Adrenal gland (tissue), 12 donors: ENCODE results near the gene CYSLTR1. TPM values are rescaled to one million over a fixed set of nuclear protein-coding genes. Genes with fewer than 3 reads are reported as not detected.
"Not testable (repeated sequence)": the region's sequence is repeated elsewhere in the genome, so short reads cannot be mapped to it uniquely, and the experiment has no call there.

ENCODE experiments used
- DNase-seq, 7 donors: peaks; one replicate each; pipeline ENCODE4 v3.0.0-alpha.2; 2019 to 2020
- H3K27ac ChIP-seq, 5 donors: fragments of 200-600 bp; sonication (generic) in 4 of 5; 1 replicate in 3 of 5; 2 replicates in 2 of 5; pipeline versions ENCODE4 v1.5.1 to v1.8.0; 2016 to 2020; ENCODE audit warnings: mild to moderate bottlenecking in 1 of 5
- H3K27me3 ChIP-seq: fragments of 200-600 bp; 2 replicates; pipeline ENCODE4 v1.8.0; 2021
- H3K36me3 ChIP-seq, 2 donors: fragments of 200-600 bp; replicated peaks in 1 of 2; 1 replicate in 1 of 2; 2 replicates in 1 of 2; pipeline versions ENCODE4 v1.5.1 to v1.8.0; 2018 to 2022
- H3K4me1 ChIP-seq, 2 donors: fragments of 200-600 bp; replicated peaks in 1 of 2; 1 replicate in 1 of 2; 2 replicates in 1 of 2; pipeline versions ENCODE4 v1.5.1 to v1.8.0; 2018 to 2021
- H3K4me3 ChIP-seq, 4 donors: fragments of 200-600 bp; sonication (generic) in 3 of 4; one replicate each; pipeline ENCODE4 v1.5.1; 2016 to 2018
- H3K9me3 ChIP-seq, 3 donors: fragments of 200-600 bp; sonication (generic) in 1 of 3; replicated peaks in 1 of 3; 1 replicate in 2 of 3; 2 replicates in 1 of 3; pipeline versions ENCODE4 v1.5.1 to v1.8.0; 2016 to 2021
- POLR2A ChIP-seq, 2 donors: fragments of 450-650 bp; IDR thresholded peaks; one replicate each; pipeline ENCODE4 v1.6.1; 2017; ENCODE audit warnings: antibody characterized with exemption in 2 of 2, mild to moderate bottlenecking in 2 of 2, moderate library complexity in 1 of 2
- WGBS, 4 donors: extraction: QIAGEN DNeasy Blood & Tissue Kit in 2 of 4; methylation state at CpG; one replicate each; pipeline versions ENCODE4 v1.1.5 to v1.1.7; 2013 to 2017; 5-methylcytosine and 5-hydroxymethylcytosine counted together
- intact Hi-C, 2 donors: fragments of 100-400 bp; cut with DNase I; formaldehyde crosslinking; loops; one replicate each; pipeline versions ENCODE4 v1.14.1 to v1.15.0; 2022 to 2023
- polyA plus RNA-seq, 3 donors: library from polyadenylated mRNA; stranded (reverse); fragments of 200-250 nt in 2 of 3; fragments of 350-450 nt in 1 of 3; fragmentation: Illumina TruSeq in 1 of 3; extraction: RNeasy Lipid Tissue Mini Kit (QIAGEN cat#74804) in 1 of 3; gene quantifications; one replicate each; pipeline ENCODE4 v1.2.3, GENCODE V29; 2013 to 2014
- total RNA-seq, 9 donors: library from RNA; depleted of rRNA in 4 of 9; stranded (reverse); fragments of >200 nt in 4 of 9; fragments of 120-200 nt in 1 of 9; fragmentation: NEBNext Ultra II Directional in 1 of 9; extraction: Animal tissue kit (Norgen Biotek cat#: 25700) in 1 of 9; gene quantifications; one replicate each; pipeline versions ENCODE4 v1.1.0 to v1.2.4, GENCODE V29; 2013 to 2023
- TF ChIP-seq, protein P1 (sequence below), 6 experiments: fragments of 450-650 bp in 4 of 6; fragments of 200-600 bp in 2 of 6; sonication (generic) in 1 of 6; IDR thresholded peaks; 1 replicate in 5 of 6; 2 replicates in 1 of 6; pipeline versions ENCODE4 v1.5.1 to v1.8.0; 2016 to 2021; ENCODE audit warnings: antibody characterized with exemption in 6 of 6, mild to moderate bottlenecking in 2 of 6, moderate library complexity in 1 of 6
- donor health status: healthy with polysubstance abuse.
- donor health status: Bipolar disorder and iron deficiency.
- donor health status: DM: yes; HTN: yes; CAD: no.
- donor health status: DM: no; HTN: no; CAD: no.
- donor health status: DM: no; HTN: no; CAD: no.
- donor health status: DM: yes; HTN: yes; CAD: no.

Gene CYSLTR1
- total and polyA plus RNA-seq, 12 donors, result 0.64 to 4.8 (median 2.0) TPM

DNA sequence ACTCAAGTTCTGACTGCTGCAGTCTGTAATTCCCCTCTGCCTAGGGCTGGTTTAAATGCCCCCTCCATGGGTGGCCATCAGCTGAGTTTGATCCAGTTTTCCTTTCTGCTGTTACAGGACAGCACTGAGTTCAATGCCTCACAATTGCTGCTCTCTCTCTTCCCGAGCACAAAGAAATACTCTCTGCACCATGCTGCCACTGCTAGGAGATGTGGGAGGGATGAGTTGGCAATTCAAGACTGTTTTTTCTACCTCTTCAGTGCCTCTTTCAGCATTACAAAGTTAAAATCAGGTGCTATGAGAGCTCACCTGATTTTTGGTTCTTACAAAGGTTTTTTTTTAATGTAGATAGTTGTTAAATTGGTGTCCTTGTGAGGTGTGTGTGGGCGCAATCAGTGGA is 24.3 kb downstream of the CYSLTR1 start:
- TF ChIP-seq, protein P1, sequence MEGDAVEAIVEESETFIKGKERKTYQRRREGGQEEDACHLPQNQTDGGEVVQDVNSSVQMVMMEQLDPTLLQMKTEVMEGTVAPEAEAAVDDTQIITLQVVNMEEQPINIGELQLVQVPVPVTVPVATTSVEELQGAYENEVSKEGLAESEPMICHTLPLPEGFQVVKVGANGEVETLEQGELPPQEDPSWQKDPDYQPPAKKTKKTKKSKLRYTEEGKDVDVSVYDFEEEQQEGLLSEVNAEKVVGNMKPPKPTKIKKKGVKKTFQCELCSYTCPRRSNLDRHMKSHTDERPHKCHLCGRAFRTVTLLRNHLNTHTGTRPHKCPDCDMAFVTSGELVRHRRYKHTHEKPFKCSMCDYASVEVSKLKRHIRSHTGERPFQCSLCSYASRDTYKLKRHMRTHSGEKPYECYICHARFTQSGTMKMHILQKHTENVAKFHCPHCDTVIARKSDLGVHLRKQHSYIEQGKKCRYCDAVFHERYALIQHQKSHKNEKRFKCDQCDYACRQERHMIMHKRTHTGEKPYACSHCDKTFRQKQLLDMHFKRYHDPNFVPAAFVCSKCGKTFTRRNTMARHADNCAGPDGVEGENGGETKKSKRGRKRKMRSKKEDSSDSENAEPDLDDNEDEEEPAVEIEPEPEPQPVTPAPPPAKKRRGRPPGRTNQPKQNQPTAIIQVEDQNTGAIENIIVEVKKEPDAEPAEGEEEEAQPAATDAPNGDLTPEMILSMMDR (IDR thresholded peaks at IDR 0.05), result no peak
- no peak for TF ChIP-seq POLR2A (IDR thresholded peaks at IDR 0.05)
- intact Hi-C loops, result no loop called here
- WGBS, 4 donors, result 65 to 92% (median 77%) methylated on average over 2 of the region's 2 CpGs
- Histone ChIP-seq H3K4me3 (no peak overlapping the region), H3K36me3 (no peaks in the 10 kb centered on the region), H3K27me3 (no peaks in the 10 kb centered on the region), H3K4me1 (no peaks in the 10 kb centered on the region), H3K27ac (no peak overlapping the region), H3K9me3 (no peaks in the 10 kb centered on the region)
- no peak for DNase-seq

DNA sequence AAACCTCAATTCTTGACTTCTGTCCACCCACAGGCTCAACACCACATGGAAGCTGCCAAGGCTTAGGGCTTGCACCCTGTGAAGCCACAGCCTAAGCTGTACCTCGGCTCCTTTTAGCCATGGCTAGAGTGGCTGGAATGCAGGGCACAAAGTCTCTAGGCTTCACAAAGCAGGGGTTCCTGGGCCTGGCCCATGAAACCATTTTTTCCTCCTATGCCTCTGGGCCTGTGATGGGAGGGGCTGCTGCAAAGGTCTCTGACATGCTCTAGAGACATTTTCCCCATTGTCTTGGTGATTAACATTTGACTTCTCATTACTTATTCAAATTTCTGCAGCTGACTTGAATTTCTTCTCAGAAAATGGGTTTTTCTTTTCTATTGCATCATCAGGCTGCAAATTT is 26.5 kb downstream of the CYSLTR1 start:
- H3K4me1 ChIP-seq, H3K9me3 ChIP-seq, H3K36me3 ChIP-seq, H3K27me3 ChIP-seq, H3K4me3 ChIP-seq, intact Hi-C loops, DNase-seq, H3K27ac ChIP-seq: not testable (repeated sequence)
- WGBS, 4 donors, result 38 to 63% (median 53%) methylated on average over 1 of the region's 1 CpG

DNA sequence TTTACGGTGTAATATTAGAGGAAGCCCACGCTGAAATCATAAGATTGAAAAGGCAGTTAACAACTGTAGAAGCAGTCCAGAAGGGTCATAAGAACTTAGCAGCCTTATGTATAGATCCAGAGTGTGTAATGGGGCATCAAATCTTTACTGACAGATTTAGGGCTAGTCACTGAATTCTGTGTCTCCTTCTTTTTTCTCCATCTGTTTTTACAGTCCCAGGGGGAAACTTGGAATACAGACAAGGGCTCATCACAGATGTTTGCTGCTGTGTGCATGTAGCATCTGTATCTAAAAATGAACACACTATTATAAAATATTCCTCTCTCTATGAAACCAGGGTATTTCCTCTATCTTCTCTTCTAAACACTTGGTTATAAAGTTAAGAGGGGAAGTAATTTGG is 43.9 kb downstream of the CYSLTR1 start:
- no peaks in the 10 kb centered on the region for H3K4me1 ChIP-seq
- no peak overlapping the region for H3K4me3 ChIP-seq
- no peaks in the 10 kb centered on the region for H3K9me3 ChIP-seq
- no peak for DNase-seq
- no peak for TF ChIP-seq POLR2A (IDR thresholded peaks at IDR 0.05)
- TF ChIP-seq, protein P1 (IDR thresholded peaks at IDR 0.05), result no peak
- 51 to 72% (median 62%) methylated on average over 2 of the region's 2 CpGs for WGBS, 4 donors
- H3K27ac ChIP-seq, result no peak overlapping the region
- no peaks in the 10 kb centered on the region for H3K36me3 ChIP-seq
- intact Hi-C loops, result no loop called here
- H3K27me3 ChIP-seq, result no peaks in the 10 kb centered on the region

DNA sequence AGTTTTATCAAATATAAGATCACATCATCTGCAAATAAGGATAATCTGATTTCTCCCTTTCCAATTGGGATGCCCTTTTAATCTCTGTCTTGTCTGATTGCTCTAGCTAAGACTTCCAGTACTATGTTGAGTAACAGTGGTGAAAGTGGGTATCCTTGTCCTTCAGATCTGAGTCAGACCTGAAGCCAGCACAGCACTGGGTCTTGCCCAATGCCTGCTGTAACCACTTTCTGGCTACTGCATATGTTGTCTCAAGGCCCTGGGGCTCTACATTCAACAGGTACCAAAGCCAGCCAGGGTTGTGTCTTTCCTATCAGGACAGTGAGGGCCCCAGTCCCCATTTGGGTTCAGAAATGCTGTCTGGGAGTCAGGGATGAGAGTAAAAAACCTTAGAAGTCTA is 90.3 kb downstream of the CYSLTR1 start:
- DNase-seq, result peak in 5 of 7 donors; percentile 13 to 34 (median 24)
- no peaks in the 10 kb centered on the region for H3K36me3 ChIP-seq
- no peak overlapping the region for H3K27ac ChIP-seq
- H3K27me3 ChIP-seq, result peaks cover 5% of the 10 kb centered on the region
- intact Hi-C loops, result no loop called here
- TF ChIP-seq, protein P1 (IDR thresholded peaks at IDR 0.05), result no peak
- no peak for TF ChIP-seq POLR2A (IDR thresholded peaks at IDR 0.05)
- H3K4me1 ChIP-seq, result no peaks in the 10 kb centered on the region
- H3K4me3 ChIP-seq, result no peak overlapping the region
- H3K9me3 ChIP-seq, result no peaks in the 10 kb centered on the region

DNA sequence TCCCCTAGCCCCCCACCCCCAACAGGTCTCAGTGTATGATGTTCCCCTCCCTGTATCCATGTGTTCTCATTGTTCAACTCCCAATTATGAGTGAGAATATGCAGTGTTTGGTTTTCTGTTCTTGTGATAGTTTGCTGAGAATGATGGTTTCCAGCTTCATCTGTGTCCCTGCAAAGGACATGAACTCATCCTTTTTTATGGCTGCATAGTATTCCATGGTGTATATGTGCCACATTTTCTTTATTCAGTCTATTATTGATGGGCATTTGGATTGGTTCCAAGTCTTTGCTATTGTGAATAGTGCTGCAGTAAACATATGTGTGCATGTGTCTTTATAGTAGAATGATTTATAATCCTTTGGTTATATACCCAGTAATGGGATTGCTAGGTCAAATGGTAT is 101.4 kb downstream of the CYSLTR1 start:
- intact Hi-C loops, H3K36me3 ChIP-seq, H3K27ac ChIP-seq, DNase-seq, H3K4me3 ChIP-seq, H3K27me3 ChIP-seq, H3K4me1 ChIP-seq, H3K9me3 ChIP-seq: not testable (repeated sequence)

Other genes with a start within 250 kb of the CYSLTR1 start
- 100 to 1,000 TPM; 143 to 524 (median 344) TPM for gene PGK1, start 223.4 kb downstream of the CYSLTR1 start, total RNA-seq
- gene PGK1, start 223.4 kb downstream of the CYSLTR1 start, polyA plus RNA-seq, result 100 to 1,000 TPM in 1 of 3 donors, 10 to 100 TPM in 2; 69.4 to 436 (median 90.1) TPM
- 10 to 100 TPM in 6 of 9 donors, 1 to 10 TPM in 3; 6.6 to 14.6 (median 11.6) TPM for gene TAF9B, start 188.0 kb downstream of the CYSLTR1 start, total RNA-seq
- gene TAF9B, start 188.0 kb downstream of the CYSLTR1 start, polyA plus RNA-seq, result 10 to 100 TPM in 1 of 3 donors, 1 to 10 TPM in 2; 8.1 to 13.9 (median 8.8) TPM